ENCODE measurements around the gene DIS3L2. TPM values are rescaled to one million over a fixed set of nuclear protein-coding genes. Genes with fewer than 3 reads are reported as not detected.
"Not testable (repeated sequence)": the region's sequence is repeated elsewhere in the genome, so short reads cannot be mapped to it uniquely, and the experiment has no call there.

Gene DIS3L2
- total RNA-seq, 1 donor from 2014 or later, result 34.3 TPM

DNA sequence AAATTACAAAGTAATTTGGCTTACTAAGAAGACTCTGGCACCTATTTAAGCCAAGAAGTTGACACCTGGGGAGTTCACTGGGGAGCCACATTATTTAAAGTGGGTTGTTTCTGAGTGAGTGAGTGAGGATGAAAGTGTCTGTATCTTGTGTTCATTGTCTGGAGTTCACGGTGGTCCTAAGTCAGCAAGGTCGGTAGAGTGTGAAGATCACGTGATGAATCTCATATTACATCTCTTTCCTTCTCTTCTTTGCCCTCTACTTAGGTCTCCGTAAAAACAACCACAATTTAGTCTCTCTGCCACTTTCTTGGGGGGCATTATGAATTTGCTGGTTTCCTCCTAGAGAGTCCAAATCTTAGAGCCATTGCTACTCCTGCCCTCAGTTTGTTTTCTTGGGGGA, 67.8 kb downstream of the DIS3L2 start:
- Mint-ChIP-seq H3K4me1 (ENCODE audit: unreplicated experiment) (peaks cover 18% of the 10 kb centered on the region), H3K27me3 (ENCODE audit: unreplicated experiment) (no peaks in the 10 kb centered on the region), H3K27ac (ENCODE audit: unreplicated experiment) (no peak overlapping the region), H3K36me3 (ENCODE audit: unreplicated experiment) (peaks cover 36% of the 10 kb centered on the region), H3K4me3 (ENCODE audit: unreplicated experiment) (no peak overlapping the region), H3K9me3 (ENCODE audit: unreplicated experiment) (peaks cover 3% of the 10 kb centered on the region)
- TF ChIP-seq, protein P1, sequence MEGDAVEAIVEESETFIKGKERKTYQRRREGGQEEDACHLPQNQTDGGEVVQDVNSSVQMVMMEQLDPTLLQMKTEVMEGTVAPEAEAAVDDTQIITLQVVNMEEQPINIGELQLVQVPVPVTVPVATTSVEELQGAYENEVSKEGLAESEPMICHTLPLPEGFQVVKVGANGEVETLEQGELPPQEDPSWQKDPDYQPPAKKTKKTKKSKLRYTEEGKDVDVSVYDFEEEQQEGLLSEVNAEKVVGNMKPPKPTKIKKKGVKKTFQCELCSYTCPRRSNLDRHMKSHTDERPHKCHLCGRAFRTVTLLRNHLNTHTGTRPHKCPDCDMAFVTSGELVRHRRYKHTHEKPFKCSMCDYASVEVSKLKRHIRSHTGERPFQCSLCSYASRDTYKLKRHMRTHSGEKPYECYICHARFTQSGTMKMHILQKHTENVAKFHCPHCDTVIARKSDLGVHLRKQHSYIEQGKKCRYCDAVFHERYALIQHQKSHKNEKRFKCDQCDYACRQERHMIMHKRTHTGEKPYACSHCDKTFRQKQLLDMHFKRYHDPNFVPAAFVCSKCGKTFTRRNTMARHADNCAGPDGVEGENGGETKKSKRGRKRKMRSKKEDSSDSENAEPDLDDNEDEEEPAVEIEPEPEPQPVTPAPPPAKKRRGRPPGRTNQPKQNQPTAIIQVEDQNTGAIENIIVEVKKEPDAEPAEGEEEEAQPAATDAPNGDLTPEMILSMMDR (IDR thresholded peaks at IDR 0.05), result no peak
- no peak for DNase-seq (ENCODE audit: extremely low spot score, unreplicated experiment)

GRCh38 chr2:232030229-232030628, 68.7 kb downstream of the DIS3L2 start:
- H3K4me3 Mint-ChIP-seq (ENCODE audit: unreplicated experiment), result no peak overlapping the region
- TF ChIP-seq, protein P1 (IDR thresholded peaks at IDR 0.05), result no peak
- no peak for DNase-seq (ENCODE audit: extremely low spot score, unreplicated experiment)
- H3K36me3 Mint-ChIP-seq (ENCODE audit: unreplicated experiment), result peaks cover 38% of the 10 kb centered on the region
- no peak overlapping the region for H3K27ac Mint-ChIP-seq (ENCODE audit: unreplicated experiment)
- H3K9me3 Mint-ChIP-seq (ENCODE audit: unreplicated experiment), result peaks cover 10% of the 10 kb centered on the region
- H3K4me1 Mint-ChIP-seq (ENCODE audit: unreplicated experiment), result peaks cover 18% of the 10 kb centered on the region
- no peaks in the 10 kb centered on the region for H3K27me3 Mint-ChIP-seq (ENCODE audit: unreplicated experiment)

DNA sequence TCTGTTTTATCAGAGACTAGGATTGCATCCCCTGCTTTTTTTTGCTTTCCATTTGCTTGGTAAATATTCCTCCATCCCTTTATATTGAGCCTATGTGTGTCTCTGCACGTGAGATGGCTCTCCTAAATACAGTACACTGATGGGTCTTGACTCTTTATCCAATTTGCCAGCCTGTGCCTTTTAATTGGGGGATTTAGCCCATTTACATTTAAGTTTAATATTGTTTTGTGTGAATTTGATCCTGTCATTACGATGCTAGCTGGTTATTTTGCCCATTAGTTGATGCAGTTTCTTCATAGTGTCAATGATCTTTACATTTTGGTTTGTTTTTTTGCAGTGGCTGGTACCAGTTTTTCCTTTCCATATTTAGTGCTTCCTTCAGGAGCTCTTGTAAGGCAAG, 73.8 kb downstream of the DIS3L2 start:
- not testable (repeated sequence) for H3K4me3 Mint-ChIP-seq (ENCODE audit: unreplicated experiment); H3K27me3 Mint-ChIP-seq (ENCODE audit: unreplicated experiment); H3K27ac Mint-ChIP-seq (ENCODE audit: unreplicated experiment); H3K4me1 Mint-ChIP-seq (ENCODE audit: unreplicated experiment); DNase-seq (ENCODE audit: extremely low spot score, unreplicated experiment)
- Mint-ChIP-seq H3K36me3 (ENCODE audit: unreplicated experiment) (peaks cover 41% of the 10 kb centered on the region), H3K9me3 (ENCODE audit: unreplicated experiment) (peaks cover 24% of the 10 kb centered on the region)

DNA sequence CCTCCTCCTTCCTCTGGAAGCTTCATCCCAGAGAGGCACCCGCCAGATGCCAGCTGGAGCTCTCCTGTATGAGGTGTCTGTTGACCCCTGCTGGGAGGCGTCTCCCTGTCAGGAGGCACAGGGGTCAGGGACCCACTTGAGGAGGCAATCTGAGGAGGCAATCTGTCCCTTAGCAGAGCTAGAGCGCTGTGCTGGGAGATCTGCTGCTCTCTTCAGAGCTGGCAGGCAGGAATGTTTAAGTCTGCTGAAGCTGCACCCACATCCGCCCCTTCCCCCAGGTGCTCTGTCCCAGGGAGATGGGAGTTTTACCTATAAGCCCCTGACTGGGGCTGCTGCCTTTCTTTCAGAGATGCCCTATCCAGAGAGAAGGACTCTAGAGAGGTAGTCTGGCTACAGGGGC, 75.4 kb downstream of the DIS3L2 start:
- H3K27me3 Mint-ChIP-seq (ENCODE audit: unreplicated experiment); H3K27ac Mint-ChIP-seq (ENCODE audit: unreplicated experiment); DNase-seq (ENCODE audit: extremely low spot score, unreplicated experiment); H3K4me1 Mint-ChIP-seq (ENCODE audit: unreplicated experiment); H3K4me3 Mint-ChIP-seq (ENCODE audit: unreplicated experiment): not testable (repeated sequence)
- Mint-ChIP-seq H3K9me3 (ENCODE audit: unreplicated experiment) (peaks cover 24% of the 10 kb centered on the region), H3K36me3 (ENCODE audit: unreplicated experiment) (peaks cover 33% of the 10 kb centered on the region)

GRCh38 chr2:232038251-232038880, 76.9 kb downstream of the DIS3L2 start:
- Mint-ChIP-seq H3K27ac (ENCODE audit: unreplicated experiment) (no peak overlapping the region), H3K9me3 (ENCODE audit: unreplicated experiment) (peaks cover 24% of the 10 kb centered on the region), H3K4me3 (ENCODE audit: unreplicated experiment) (no peak overlapping the region), H3K4me1 (ENCODE audit: unreplicated experiment) (no peaks in the 10 kb centered on the region), H3K36me3 (ENCODE audit: unreplicated experiment) (peaks cover 29% of the 10 kb centered on the region), H3K27me3 (ENCODE audit: unreplicated experiment) (no peaks in the 10 kb centered on the region)
- TF ChIP-seq, protein P1 (IDR thresholded peaks at IDR 0.05), result no peak
- DNase-seq (ENCODE audit: extremely low spot score, unreplicated experiment), result no peak

DNA sequence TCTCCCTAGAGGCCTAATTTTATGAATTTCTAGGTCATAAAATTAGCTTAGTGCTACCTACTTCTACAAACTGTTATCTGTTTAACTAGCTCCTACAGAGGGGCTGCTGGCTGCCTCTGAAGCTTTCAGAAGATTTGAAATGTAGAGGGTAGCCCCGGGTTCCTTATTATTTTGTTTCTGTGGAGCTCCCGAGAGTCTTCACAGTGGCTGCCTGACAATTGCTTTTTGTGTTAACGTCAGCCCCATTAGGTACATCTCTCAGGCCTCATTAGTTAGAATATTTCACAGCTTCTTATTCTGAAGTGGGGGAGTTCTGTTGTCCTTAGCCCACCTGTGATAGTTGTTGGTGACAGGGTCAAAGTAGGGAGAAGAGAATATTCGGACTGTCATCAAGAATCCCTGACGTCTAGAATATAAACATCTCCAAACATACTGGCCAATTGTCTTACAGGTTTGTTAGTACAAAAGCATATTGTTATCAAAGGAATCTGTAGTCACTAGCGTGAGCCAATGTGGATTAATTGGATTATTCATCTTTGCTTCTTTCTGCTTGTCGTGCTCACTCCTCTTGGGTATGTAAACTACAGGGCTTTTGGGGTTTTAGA, 77.5 kb downstream of the DIS3L2 start:
- Mint-ChIP-seq H3K4me3 (ENCODE audit: unreplicated experiment) (no peak overlapping the region), H3K27ac (ENCODE audit: unreplicated experiment) (no peak overlapping the region), H3K4me1 (ENCODE audit: unreplicated experiment) (no peaks in the 10 kb centered on the region), H3K36me3 (ENCODE audit: unreplicated experiment) (peaks cover 28% of the 10 kb centered on the region), H3K9me3 (ENCODE audit: unreplicated experiment) (peaks cover 24% of the 10 kb centered on the region), H3K27me3 (ENCODE audit: unreplicated experiment) (no peaks in the 10 kb centered on the region)
- TF ChIP-seq, protein P1 (IDR thresholded peaks at IDR 0.05), result no peak
- no peak for DNase-seq (ENCODE audit: extremely low spot score, unreplicated experiment)
